Left forelimb (tissue), 1 donor: ENCODE results near the gene PRKD3.
A peak's percentile ranks its signal among the peaks of the same experiment; 100 is the strongest.

Experiments used
- DNase-seq: peaks from one replicate; pipeline ENCODE4 v3.0.0-alpha.2; 2018; ENCODE audit warnings: low spot score

PRKD3 gene

GRCh38 chr2:37324786-37325624, at the start of gene PRKD3:
PRKD3 (minus strand) TSS chr2:37324833; CDS start chr2:37316524, 8,309 bp downstream.
- peak; percentile 90 for DNase-seq

GRCh38 chr2:37372000-37372399, 47.4 kb upstream of the PRKD3 start:
- DNase-seq = no peak

- DNase-seq = no peak
Observed at GRCh38 chr2:37370666-37371065, 46.0 kb upstream of the PRKD3 start.

- no peak for DNase-seq
Observed at GRCh38 chr2:37367984-37368383, 43.4 kb upstream of the PRKD3 start.

GRCh38 chr2:37367310-37367709, 42.7 kb upstream of the PRKD3 start:
- DNase-seq = no peak

- no peak for DNase-seq
Observed at GRCh38 chr2:37366773-37367172, 42.1 kb upstream of the PRKD3 start.

- no peak for DNase-seq
Observed at GRCh38 chr2:37365669-37366068, 41.0 kb upstream of the PRKD3 start.

- no peak for DNase-seq
Observed at GRCh38 chr2:37364351-37364750, 39.7 kb upstream of the PRKD3 start.

- no peak for DNase-seq
Observed at GRCh38 chr2:37361994-37362698, 37.5 kb upstream of the PRKD3 start.

- no peak for DNase-seq
Observed at GRCh38 chr2:37361216-37361815, 36.7 kb upstream of the PRKD3 start.

- DNase-seq = no peak
Observed at GRCh38 chr2:37358466-37358865, 33.8 kb upstream of the PRKD3 start.

GRCh38 chr2:37357530-37357929, 32.9 kb upstream of the PRKD3 start:
- DNase-seq = no peak

- no peak for DNase-seq
Observed at GRCh38 chr2:37357069-37357468, 32.4 kb upstream of the PRKD3 start.

- no peak for DNase-seq
Observed at GRCh38 chr2:37356299-37356698, 31.7 kb upstream of the PRKD3 start.

- DNase-seq = no peak
Observed at GRCh38 chr2:37355735-37356134, 31.1 kb upstream of the PRKD3 start.

- DNase-seq = no peak
Observed at GRCh38 chr2:37354531-37354930, 29.9 kb upstream of the PRKD3 start.

GRCh38 chr2:37350034-37350433, 25.4 kb upstream of the PRKD3 start:
- DNase-seq = no peak

GRCh38 chr2:37349231-37349860, 24.7 kb upstream of the PRKD3 start:
- no peak for DNase-seq

- DNase-seq = no peak
Observed at GRCh38 chr2:37348155-37348554, 23.5 kb upstream of the PRKD3 start.

- DNase-seq = peak; percentile 72
Observed at GRCh38 chr2:37344453-37345361, 20.1 kb upstream of the PRKD3 start, which contains the start of gene QPCT. QPCT (plus strand) TSS chr2:37344630; CDS start chr2:37344732, 102 bp downstream.
